Muscle layer of colon (tissue), 2 donors: ENCODE measurements around the gene IQCK.
"Not testable (repeated sequence)": the region's sequence is repeated elsewhere in the genome, so short reads cannot be mapped to it uniquely, and the experiment has no call there.

Experiments
- H3K27ac ChIP-seq: one replicate; pipeline ENCODE4 v1.7.0; 2013; ENCODE audit warnings: low read depth, mild to moderate bottlenecking, low read length, moderate library complexity
- H3K27me3 ChIP-seq, 2 donors: one replicate each; pipeline ENCODE4 v1.7.0; 2013; ENCODE audit warnings: low read length in 2 of 2, mild to moderate bottlenecking in 2 of 2; ENCODE audit not compliant: insufficient read depth in 2 of 2, control insufficient read depth in 1 of 2
- H3K36me3 ChIP-seq: one replicate; pipeline ENCODE4 v1.7.0; 2013; ENCODE audit warnings: mild to moderate bottlenecking, low read length; ENCODE audit not compliant: insufficient read depth
- H3K4me1 ChIP-seq: one replicate; pipeline ENCODE4 v1.7.0; 2013; ENCODE audit warnings: mild to moderate bottlenecking, low read length; ENCODE audit not compliant: insufficient read depth
- H3K4me3 ChIP-seq, 2 donors: one replicate each; pipeline ENCODE4 v1.7.0; 2013; ENCODE audit warnings: low read length in 2 of 2, low read depth in 1 of 2, mild to moderate bottlenecking in 1 of 2, moderate library complexity in 1 of 2
- H3K9ac ChIP-seq: one replicate; pipeline ENCODE4 v1.7.0; 2013; ENCODE audit warnings: low read length
- H3K9me3 ChIP-seq: one replicate; pipeline ENCODE4 v1.7.0; 2013; ENCODE audit warnings: mild to moderate bottlenecking, low read length
- donor health status: abdominal sarcoma.
- donor health status: Adenocarcinoma of cecum.

Gene IQCK

GRCh38 chr16:19785512-19786130 lies 67.5 kb downstream of the IQCK start:
- Histone ChIP-seq H3K4me3 (no peak overlapping the region), H3K4me1 (no peaks in the 10 kb centered on the region), H3K36me3 (no peaks in the 10 kb centered on the region), H3K9ac (no peak overlapping the region), H3K27ac (no peak overlapping the region), H3K27me3 (no peaks in the 10 kb centered on the region), H3K9me3 (no peaks in the 10 kb centered on the region)

- H3K4me1 ChIP-seq, H3K27ac ChIP-seq, H3K9me3 ChIP-seq, H3K4me3 ChIP-seq, H3K9ac ChIP-seq, H3K27me3 ChIP-seq, H3K36me3 ChIP-seq: not testable (repeated sequence)
Measured at GRCh38 chr16:19801369-19801768, 83.3 kb downstream of the IQCK start.

- not testable (repeated sequence) for H3K9me3 ChIP-seq, H3K27ac ChIP-seq, H3K4me1 ChIP-seq, H3K4me3 ChIP-seq, H3K36me3 ChIP-seq, H3K9ac ChIP-seq, H3K27me3 ChIP-seq
Measured at GRCh38 chr16:19801824-19802223, 83.8 kb downstream of the IQCK start.

- Histone ChIP-seq H3K36me3 (no peaks in the 10 kb centered on the region), H3K4me1 (no peaks in the 10 kb centered on the region), H3K27me3 (no peaks in the 10 kb centered on the region), H3K9me3 (no peaks in the 10 kb centered on the region), H3K27ac (no peak overlapping the region), H3K9ac (no peak overlapping the region), H3K4me3 (no peak overlapping the region)
Measured at GRCh38 chr16:19802612-19803011, 84.5 kb downstream of the IQCK start.

- Histone ChIP-seq H3K4me1 (no peaks in the 10 kb centered on the region), H3K27me3 (no peaks in the 10 kb centered on the region), H3K9ac (no peak overlapping the region), H3K36me3 (no peaks in the 10 kb centered on the region), H3K27ac (no peak overlapping the region), H3K4me3 (no peak overlapping the region), H3K9me3 (no peaks in the 10 kb centered on the region)
Measured at GRCh38 chr16:19804538-19805323, 86.7 kb downstream of the IQCK start.

- Histone ChIP-seq H3K36me3 (no peaks in the 10 kb centered on the region), H3K9me3 (no peaks in the 10 kb centered on the region), H3K27me3 (no peaks in the 10 kb centered on the region), H3K4me3 (no peak overlapping the region), H3K4me1 (no peaks in the 10 kb centered on the region), H3K27ac (no peak overlapping the region), H3K9ac (no peak overlapping the region)
Measured at GRCh38 chr16:19805459-19806162, 87.5 kb downstream of the IQCK start.

GRCh38 chr16:19808061-19808641 lies 90.1 kb downstream of the IQCK start:
- Histone ChIP-seq H3K4me3 (no peak overlapping the region), H3K27ac (no peak overlapping the region), H3K36me3 (no peaks in the 10 kb centered on the region), H3K27me3 (no peaks in the 10 kb centered on the region), H3K9me3 (no peaks in the 10 kb centered on the region), H3K4me1 (no peaks in the 10 kb centered on the region), H3K9ac (no peak overlapping the region)

- Histone ChIP-seq H3K9ac (no peak overlapping the region), H3K9me3 (no peaks in the 10 kb centered on the region), H3K4me3 (no peak overlapping the region), H3K4me1 (no peaks in the 10 kb centered on the region), H3K36me3 (no peaks in the 10 kb centered on the region), H3K27me3 (no peaks in the 10 kb centered on the region), H3K27ac (no peak overlapping the region)
Measured at GRCh38 chr16:19809121-19809635, 91.1 kb downstream of the IQCK start.

- Histone ChIP-seq H3K27me3 (no peaks in the 10 kb centered on the region), H3K27ac (no peak overlapping the region), H3K4me1 (no peaks in the 10 kb centered on the region), H3K9me3 (no peaks in the 10 kb centered on the region), H3K4me3 (no peak overlapping the region), H3K9ac (no peak overlapping the region), H3K36me3 (no peaks in the 10 kb centered on the region)
Measured at GRCh38 chr16:19809693-19810092, 91.6 kb downstream of the IQCK start.

GRCh38 chr16:19810817-19811731 lies 93.0 kb downstream of the IQCK start:
- H3K27ac ChIP-seq = no peak overlapping the region
- no peak overlapping the region for H3K9ac ChIP-seq
- no peaks in the 10 kb centered on the region for H3K4me1 ChIP-seq

More at GRCh38 chr16:19810817-19811731, 93.0 kb downstream of the IQCK start:
- H3K27me3 ChIP-seq = no peaks in the 10 kb centered on the region
- no peaks in the 10 kb centered on the region for H3K36me3 ChIP-seq
- no peaks in the 10 kb centered on the region for H3K9me3 ChIP-seq
- no peak overlapping the region for H3K4me3 ChIP-seq
